HepG2 (cell line): ENCODE data around the gene IQSEC1. TPM values are rescaled to one million over a fixed set of nuclear protein-coding genes. Genes with fewer than 3 reads are reported as not detected.

ENCODE experiments used
- ATAC-seq: fragments of 200-7000 bp; cut with Tn5 transposase; 3 replicates; pipeline ENCODE4 v1.9.1; 2020; ENCODE audit warnings: mild to moderate bottlenecking, moderate library complexity
- BruUV-seq: library from RNA; stranded (reverse); fragments of 400-500 nt; replicated peaks from 2 replicates; lab custom pipeline; 2021; lab: Mats Ljungman, UMichigan
- CTCF ChIA-PET: fragments of 300-600 bp; formaldehyde crosslinking; extraction: SDS; loops from one replicate; lab custom pipeline; 2021; ENCODE audit warnings: low total read pairs, inconsistent platforms, low intra/inter-chr PET ratio; lab: Yijun Ruan, JAX
- POLR2A ChIA-PET: fragments of 350-600 bp; sonication (Branson Sonifier 250); formaldehyde crosslinking; loops from one replicate; lab custom pipeline; 2020; ENCODE audit warnings: antibody characterized with exemption, inconsistent platforms; lab: Yijun Ruan, JAX
- DNase-seq: peaks from one replicate; pipeline ENCODE4 v3.0.0-alpha.2; 2015; ENCODE audit warnings: low spot score
- FAIRE-seq: peaks from 3 replicates; lab custom pipeline; 2011; peaks lifted over from hg19 to GRCh38; lab: Jason Lieb, UNC
- H2AFZ ChIP-seq: one replicate; pipeline ENCODE4 v1.6.1; 2011; ENCODE audit warnings: low read length, inconsistent platforms
- H3K27ac ChIP-seq: fragments of 300-600 bp; 3 replicates; pipeline ENCODE4 v1.8.0; 2011; ENCODE audit warnings: mixed run types, mild to moderate bottlenecking, mixed read lengths, low read length, inconsistent platforms; ENCODE audit not compliant: insufficient read depth; ENCODE audit errors: extremely low read length
- H3K27me3 ChIP-seq, 2 experiments: fragments of 200-600 bp in 1 of 2; 2 replicates in 1 of 2; 3 replicates in 1 of 2; pipeline versions ENCODE4 v1.6.0 to v1.8.0; 2011; ENCODE audit warnings: low read length in 2 of 2, mild to moderate bottlenecking in 2 of 2, moderate library complexity in 2 of 2, inconsistent platforms in 1 of 2; ENCODE audit not compliant: insufficient read depth in 2 of 2, control insufficient read depth in 1 of 2
- H3K36me3 ChIP-seq, 2 experiments: fragments of 200-600 bp in 1 of 2; replicated peaks in 1 of 2; 2 replicates in 1 of 2; 3 replicates in 1 of 2; pipeline versions ENCODE4 v1.5.1 to v1.8.0; 2011; ENCODE audit warnings: low read length in 2 of 2, inconsistent platforms in 1 of 2; ENCODE audit not compliant: insufficient read depth in 2 of 2, control insufficient read depth in 1 of 2
- H3K4me1 ChIP-seq: 2 replicates; pipeline ENCODE4 v1.5.1; 2012; ENCODE audit warnings: low read length, inconsistent platforms; ENCODE audit not compliant: insufficient read depth
- H3K4me2 ChIP-seq: 2 replicates; pipeline ENCODE4 v1.6.0; 2011; ENCODE audit warnings: low read depth, low read length, inconsistent platforms
- H3K4me3 ChIP-seq, 3 experiments: fragments of 200-600 bp in 1 of 3; sonication (generic), shearing (Covaris generic) in 1 of 3; replicated peaks in 1 of 3; 2 replicates each; pipeline ENCODE4 v1.5.1; 2011 to 2016; ENCODE audit warnings: low read length in 3 of 3, inconsistent platforms in 2 of 3, low read depth in 2 of 3, mild to moderate bottlenecking in 2 of 3, control low read depth in 1 of 3, mixed read lengths in 1 of 3; ENCODE audit not compliant: insufficient read depth in 1 of 3
- H3K79me2 ChIP-seq: one replicate; pipeline ENCODE4 v1.6.1; 2011; ENCODE audit warnings: low read length, inconsistent platforms; ENCODE audit not compliant: insufficient read depth
- H3K9ac ChIP-seq: 2 replicates; pipeline ENCODE4 v1.6.0; 2011; ENCODE audit warnings: mild to moderate bottlenecking, low read depth, low read length, inconsistent platforms; ENCODE audit not compliant: insufficient read depth
- H3K9me3 ChIP-seq: 2 replicates; pipeline ENCODE4 v1.5.1; 2012; ENCODE audit warnings: mild to moderate bottlenecking, low read length
- H4K20me1 ChIP-seq: 2 replicates; pipeline ENCODE4 v1.6.0; 2011; ENCODE audit warnings: inconsistent platforms, mild to moderate bottlenecking, low read length, moderate library complexity; ENCODE audit not compliant: insufficient read depth
- ARID3A ChIP-seq: IDR thresholded peaks from 2 replicates; pipeline ENCODE4 v1.6.1; 2012; ENCODE audit warnings: low read depth, low read length, improper control_type of control experiment
- BCL3 ChIP-seq: sonication (generic); formaldehyde crosslinking; IDR thresholded peaks from 2 replicates; pipeline ENCODE4 v1.5.1; 2020; ENCODE audit warnings: mild to moderate bottlenecking, missing genetic modification reagents, moderate library complexity
- HMG20A ChIP-seq: IDR thresholded peaks from 2 replicates; pipeline ENCODE4 v1.6.1; 2016; ENCODE audit warnings: borderline replicate concordance
- IRF2 ChIP-seq: IDR thresholded peaks from 2 replicates; pipeline ENCODE4 v1.6.1; 2018; ENCODE audit warnings: missing genetic modification reagents, missing compliant biosample characterization
- JARID2 ChIP-seq: sonication (generic); formaldehyde crosslinking; IDR thresholded peaks from 2 replicates; pipeline ENCODE4 v1.8.1; 2023; ENCODE audit warnings: missing genetic modification reagents, inconsistent platforms; ENCODE audit not compliant: insufficient replicate concordance
- JUND ChIP-seq: sonication (generic); formaldehyde crosslinking; IDR thresholded peaks from 2 replicates; pipeline ENCODE4 v1.8.0; 2022; ENCODE audit warnings: mild to moderate bottlenecking, missing genetic modification reagents
- MTA1 ChIP-seq: sonication (generic); formaldehyde crosslinking; IDR thresholded peaks from 2 replicates; pipeline ENCODE4 v1.4.0; 2020; ENCODE audit warnings: missing genetic modification reagents, mild to moderate bottlenecking, borderline replicate concordance
- NFYB ChIP-seq: sonication (generic); formaldehyde crosslinking; IDR thresholded peaks from 2 replicates; pipeline ENCODE4 v1.4.0; 2020; ENCODE audit warnings: missing genetic modification reagents
- NR0B2 ChIP-seq: sonication (generic); formaldehyde crosslinking; IDR thresholded peaks from 2 replicates; pipeline ENCODE4 v1.4.0; 2020; ENCODE audit warnings: mild to moderate bottlenecking, missing genetic modification reagents
- TSC22D2 ChIP-seq: sonication (generic); formaldehyde crosslinking; IDR thresholded peaks from 2 replicates; pipeline ENCODE4 v1.5.1; 2020; ENCODE audit warnings: missing genetic modification reagents, mild to moderate bottlenecking, borderline replicate concordance
- ZBTB49 ChIP-seq: sonication (generic); formaldehyde crosslinking; IDR thresholded peaks from 2 replicates; pipeline ENCODE4 v1.4.0; 2020; ENCODE audit warnings: missing genetic modification reagents, borderline replicate concordance
- ZNF737 ChIP-seq: sonication (generic); formaldehyde crosslinking; IDR thresholded peaks from 2 replicates; pipeline ENCODE4 v1.5.0; 2020; ENCODE audit warnings: missing genetic modification reagents, mild to moderate bottlenecking, borderline replicate concordance
- ZNF883 ChIP-seq: sonication (generic); formaldehyde crosslinking; IDR thresholded peaks from 2 replicates; pipeline ENCODE4 v1.5.1; 2020; ENCODE audit warnings: mild to moderate bottlenecking, missing genetic modification reagents; ENCODE audit errors: not compliant biosample characterization
- WGBS: methylation state at CpG from one replicate; pipeline ENCODE4 v1.1.6; 2017; ENCODE audit warnings: low lambda C conversion rate; 5-methylcytosine and 5-hydroxymethylcytosine counted together
- in situ Hi-C: cut with HindIII; loops from 2 replicates; pipeline ENCODE4 v1.10.0; 2017; ENCODE audit warnings: low pct_unique_long_range_greater_than_20kb; ENCODE audit not compliant: extremely low pct_ligation_motif_present
- intact Hi-C: fragments of 100-400 bp; cut with micrococcal nuclease; formaldehyde crosslinking; loops from one replicate; pipeline ENCODE4 v1.10.0; 2022; ENCODE audit not compliant: unreplicated experiment
- polyA plus RNA-seq, 8 experiments: library from polyadenylated mRNA; depleted of rRNA in 3 of 8; stranded (reverse) in 7 of 8; unstranded in 1 of 8; fragments of >200 nt; fragmentation: Illumina TruSeq in 4 of 8; extraction: Trizol in 4 of 8; gene quantifications; 2 replicates each; pipeline versions ENCODE4 v1.2.1 to v1.2.3, GENCODE V29; 2011 to 2016; ENCODE audit warnings: low read depth in 4 of 8, missing spikeins in 1 of 8, mixed read lengths in 1 of 8; ENCODE audit not compliant: insufficient read depth in 1 of 8
- total RNA-seq, 5 experiments: library from RNA; depleted of rRNA; stranded (reverse); fragments of >200 nt; fragmentation: Illumina TruSeq; extraction: Trizol; gene quantifications; 2 replicates each; pipeline ENCODE4 v1.2.3, GENCODE V29; 2016; ENCODE audit warnings: low read depth in 1 of 5

The IQSEC1 gene
- total and polyA plus RNA-seq, 2 of the 13 experiments (the other 11 are each of a cell fraction or from before 2014, with no cell fraction given): 17.4 to 20.2 TPM

GRCh38 chr3:12965999-12966846, 107.0 kb downstream of the IQSEC1 start:
- TSS peak; percentile 38 for BruUV-seq
- H3K4me3 ChIP-seq: peak overlapping the region; percentile 94 to 95 (median 95)
- H3K79me2 ChIP-seq: peaks cover 60% of the 10 kb centered on the region
- H2AFZ ChIP-seq: no peak overlapping the region
- H3K36me3 ChIP-seq: peaks cover 5 to 15% of the 10 kb centered on the region in 2 experiments; a peak in 4 of 5 replicates
- peaks cover 0 to 3% of the 10 kb centered on the region in 2 experiments; a peak in 1 of 5 replicates for H3K27me3 ChIP-seq
- FAIRE-seq (no peak), DNase-seq (no peak), ATAC-seq (peak; percentile 14)
- peaks cover 85% of the 10 kb centered on the region for H3K4me1 ChIP-seq
- 28% methylated on average over 8 of the region's 11 CpGs for WGBS
- ChIA-PET CTCF (no interaction called here), POLR2A (interaction anchor here (0.7 to 3.9 kb wide), 10 partner anchors 8 to 120 kb away, joined by 3 to 29 read pairs (median 8); no protein-coding TSS in a partner anchor)
- peak overlapping the region; percentile 81 for H3K27ac ChIP-seq
- intact Hi-C loops (loop anchor here (1.0 to 5.0 kb wide), 3 partner anchors 18 to 1211 kb away; partner anchors contain the start of genes LSM3 and XPC), in situ Hi-C loops (no loop called here)
- peaks cover 30% of the 10 kb centered on the region for H4K20me1 ChIP-seq
- H3K4me2 ChIP-seq: peak overlapping the region; percentile 78
- no peaks in the 10 kb centered on the region for H3K9me3 ChIP-seq
- peak overlapping the region; percentile 94 for H3K9ac ChIP-seq
- TF ChIP-seq HMG20A (CRISPR knock-in tag) (no peak), BCL3 (CRISPR knock-in tag) (no peak), NFYB (CRISPR knock-in tag) (no peak), JARID2 (CRISPR knock-in tag) (no peak), MTA1 (CRISPR knock-in tag) (0 out of 2 replicates have a peak, but pooled peaks have one; percentile 27), TSC22D2 (CRISPR knock-in tag) (no peak), ZBTB49 (CRISPR knock-in tag) (no peak), ZNF737 (0 out of 2 replicates have a peak, but pooled peaks have one; percentile 68), JUND (CRISPR knock-in tag) (no peak), ZNF883 (CRISPR knock-in tag) (peak; percentile 10), NR0B2 (CRISPR knock-in tag) (no peak), ARID3A (no peak), IRF2 (0 out of 2 replicates have a peak, but pooled peaks have one; percentile 14)
